ENCODE data around the gene DDR1.
A peak's percentile ranks its signal among the peaks of the same experiment; 100 is the strongest.

DDR1 gene

DNA sequence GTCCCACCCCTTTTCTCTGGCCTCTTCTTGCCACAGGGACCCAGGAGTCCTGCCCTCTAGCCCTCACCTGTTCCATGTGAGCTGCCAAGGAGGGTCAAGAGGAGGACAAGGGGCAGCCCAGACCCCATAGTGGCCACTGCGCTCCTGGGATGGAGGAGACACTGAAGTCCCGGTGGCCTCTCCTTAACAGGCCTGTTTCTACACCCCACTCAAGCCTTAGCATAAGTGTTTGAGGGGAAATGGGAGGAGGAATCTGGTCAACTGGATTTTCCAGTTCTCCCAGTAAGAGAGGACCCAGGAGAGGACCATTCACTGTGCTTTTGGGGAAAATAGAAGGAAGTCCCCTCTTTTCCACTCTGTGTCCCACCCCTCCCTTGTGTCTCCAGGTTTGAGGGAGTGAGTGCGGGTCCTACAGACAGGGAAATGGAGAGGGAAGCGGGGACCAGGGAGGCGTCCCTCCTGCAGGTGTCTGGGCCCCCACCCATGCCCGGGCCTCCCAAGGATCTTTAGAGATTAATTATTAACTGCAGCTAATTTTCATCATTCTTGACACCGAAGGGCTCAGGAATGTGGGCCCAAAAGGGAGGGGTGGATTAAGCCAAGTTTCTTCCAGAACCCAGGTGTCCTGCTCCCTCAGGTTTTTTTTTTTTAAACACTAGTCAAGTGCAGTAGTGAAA, 47.8 kb downstream of the DDR1 start, which contains the start of gene SFTA2:
SFTA2 (minus strand) TSS at position 202 of the 677 bp plus-strand sequence; CDS start at position 128, 74 bp downstream.
- no peaks in the 10 kb centered on the region for H3K27me3 Mint-ChIP-seq
- H3K27ac Mint-ChIP-seq, result no peak within 1 kb of the TSS
- H3K9me3 Mint-ChIP-seq, result no peaks in the 10 kb centered on the region
- peaks cover 7% of the 10 kb centered on the region for H3K4me1 Mint-ChIP-seq
- no peak within 1 kb of the TSS for H3K4me3 Mint-ChIP-seq
- H3K36me3 Mint-ChIP-seq, result peaks cover 10% of the 10 kb centered on the region

DNA sequence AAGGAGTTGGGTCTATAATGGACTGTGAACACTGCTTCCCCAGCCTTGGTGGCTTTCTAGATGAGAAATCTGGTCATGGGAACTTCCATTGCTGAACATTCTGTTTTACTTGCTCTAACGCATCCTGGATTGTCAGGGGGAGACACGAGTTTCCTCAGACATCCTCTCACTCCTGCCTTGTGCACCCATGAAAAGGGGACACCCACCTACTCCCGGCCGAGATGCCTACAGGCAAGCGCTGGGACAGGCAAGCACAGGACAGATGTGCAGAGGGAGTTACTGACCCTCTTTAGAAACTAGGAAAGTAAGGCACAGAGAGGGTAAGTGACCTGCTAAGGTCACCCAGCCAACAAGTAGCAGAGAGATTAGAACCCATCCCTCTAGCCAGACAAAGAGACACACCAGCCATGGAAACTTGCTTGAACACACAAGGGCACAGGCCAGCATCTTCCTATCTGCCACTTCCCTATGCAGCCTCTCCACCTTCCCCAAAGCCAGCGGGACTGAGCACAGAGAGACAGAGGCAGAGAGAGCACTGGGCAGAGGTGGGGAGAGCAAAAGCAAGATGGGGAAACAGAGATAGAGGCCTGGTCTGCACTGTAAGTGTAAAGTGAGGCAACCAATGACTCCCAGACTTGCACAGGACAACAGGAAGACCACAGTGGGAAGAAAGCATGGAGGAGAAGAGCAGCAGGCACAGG, 48.5 kb downstream of the DDR1 start:
- Mint-ChIP-seq H3K27me3 (no peaks in the 10 kb centered on the region), H3K9me3 (no peaks in the 10 kb centered on the region), H3K36me3 (peaks cover 8% of the 10 kb centered on the region), H3K27ac (no peak overlapping the region), H3K4me3 (no peak overlapping the region), H3K4me1 (peaks cover 7% of the 10 kb centered on the region)

GRCh38 chr6:30935018-30935417, 50.7 kb downstream of the DDR1 start:
- Mint-ChIP-seq H3K27me3 (peaks cover 9% of the 10 kb centered on the region), H3K4me3 (no peak overlapping the region), H3K9me3 (no peaks in the 10 kb centered on the region), H3K27ac (peak overlapping the region; percentile 18), H3K4me1 (peaks cover 7% of the 10 kb centered on the region), H3K36me3 (no peaks in the 10 kb centered on the region)

GRCh38 chr6:30937265-30937664, 52.9 kb downstream of the DDR1 start:
- H3K4me3 Mint-ChIP-seq, result no peak overlapping the region
- no peak overlapping the region for H3K27ac Mint-ChIP-seq
- H3K36me3 Mint-ChIP-seq, result no peaks in the 10 kb centered on the region
- H3K9me3 Mint-ChIP-seq, result no peaks in the 10 kb centered on the region
- peaks cover 7% of the 10 kb centered on the region for H3K4me1 Mint-ChIP-seq
- peaks cover 15% of the 10 kb centered on the region for H3K27me3 Mint-ChIP-seq

DNA sequence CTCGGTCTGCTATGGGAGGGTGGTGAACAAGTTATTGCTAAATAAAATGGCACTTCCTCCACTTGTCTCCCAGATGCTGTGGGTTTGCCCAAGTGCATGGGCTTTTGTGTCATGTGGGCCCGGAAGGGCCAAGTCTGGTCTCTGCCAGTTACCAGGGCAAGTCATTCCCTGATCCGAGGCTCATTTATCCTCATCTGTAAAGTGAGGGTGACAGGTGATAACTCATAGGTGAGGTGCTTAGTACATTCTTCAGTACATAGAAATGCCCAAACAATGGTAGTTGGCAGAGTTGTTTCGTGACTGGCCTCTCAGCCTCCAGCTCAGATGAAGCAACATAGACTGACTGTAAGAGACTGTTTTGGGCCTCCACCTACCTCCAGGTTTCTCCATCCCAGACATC, 54.4 kb downstream of the DDR1 start:
- H3K4me1 Mint-ChIP-seq, result peaks cover 7% of the 10 kb centered on the region
- no peaks in the 10 kb centered on the region for H3K36me3 Mint-ChIP-seq
- H3K9me3 Mint-ChIP-seq, result no peaks in the 10 kb centered on the region
- peaks cover 25% of the 10 kb centered on the region for H3K27me3 Mint-ChIP-seq
- no peak overlapping the region for H3K27ac Mint-ChIP-seq
- no peak overlapping the region for H3K4me3 Mint-ChIP-seq

DNA sequence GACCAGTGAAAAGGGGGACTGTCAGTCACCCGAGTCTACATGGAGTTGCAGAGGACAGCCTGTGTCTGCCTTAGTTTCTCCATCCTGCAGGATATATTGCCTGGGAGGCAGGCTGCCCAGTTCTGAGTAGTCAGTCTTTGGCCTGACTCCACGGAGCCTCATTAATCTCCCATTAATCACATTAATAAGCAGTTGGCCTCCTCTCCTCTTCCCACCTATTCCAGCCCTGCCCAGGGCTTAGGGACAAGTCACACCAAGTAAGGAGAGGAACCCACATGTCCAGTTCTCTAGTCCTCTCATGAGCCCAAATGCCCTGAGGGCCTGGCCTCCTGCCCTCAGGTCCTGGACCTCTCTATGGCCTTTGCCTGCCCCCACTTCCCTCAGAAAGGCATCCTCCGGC, 55.2 kb downstream of the DDR1 start:
- H3K4me1 Mint-ChIP-seq, result peaks cover 7% of the 10 kb centered on the region
- no peaks in the 10 kb centered on the region for H3K9me3 Mint-ChIP-seq
- H3K36me3 Mint-ChIP-seq, result no peaks in the 10 kb centered on the region
- H3K4me3 Mint-ChIP-seq, result no peak overlapping the region
- H3K27ac Mint-ChIP-seq, result no peak overlapping the region
- H3K27me3 Mint-ChIP-seq, result peaks cover 27% of the 10 kb centered on the region

DNA sequence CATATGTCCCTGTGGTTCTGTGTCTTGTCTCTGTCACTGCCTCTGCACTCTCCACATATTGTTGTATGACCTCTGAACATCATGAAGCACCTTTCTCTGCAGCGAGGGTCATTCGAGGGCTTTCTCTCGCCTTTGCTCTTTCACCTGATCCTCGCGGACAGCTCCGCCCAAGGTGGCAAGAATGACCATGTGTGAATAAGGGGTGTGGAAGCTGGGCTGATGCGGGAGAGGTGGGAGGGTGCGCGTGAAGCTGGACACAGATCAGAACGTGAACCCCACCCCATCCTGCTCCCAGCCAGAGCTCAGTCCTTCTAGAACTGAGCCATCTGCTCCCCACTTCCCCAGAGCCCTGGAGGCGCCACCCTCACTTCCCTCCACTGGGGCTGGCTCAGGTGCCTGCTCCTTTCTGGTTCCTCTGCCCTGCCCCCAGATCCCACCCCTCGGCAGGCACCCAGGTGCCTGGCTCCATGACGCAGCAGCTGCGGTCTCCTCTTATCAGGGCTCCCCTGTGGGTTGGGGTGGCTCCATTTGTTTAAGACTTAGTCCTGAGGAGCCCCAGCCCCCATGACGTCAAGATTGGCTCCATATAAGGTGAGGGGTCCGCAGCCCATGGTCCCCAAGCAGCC, 56.2 kb downstream of the DDR1 start, which contains the start of gene MUCL3:
MUCL3 (plus strand) TSS at position 613 of the 626 bp plus-strand sequence. CDS start 27 bp downstream, outside the sequence.
- Mint-ChIP-seq H3K27ac (no peak within 1 kb of the TSS), H3K9me3 (no peaks in the 10 kb centered on the region), H3K4me1 (no peaks in the 10 kb centered on the region), H3K36me3 (no peaks in the 10 kb centered on the region), H3K27me3 (peaks cover 32% of the 10 kb centered on the region), H3K4me3 (no peak within 1 kb of the TSS)

GRCh38 chr6:30942338-30943060, 58.2 kb downstream of the DDR1 start:
- no peaks in the 10 kb centered on the region for H3K9me3 Mint-ChIP-seq
- H3K4me1 Mint-ChIP-seq, result no peaks in the 10 kb centered on the region
- no peaks in the 10 kb centered on the region for H3K36me3 Mint-ChIP-seq
- H3K27me3 Mint-ChIP-seq, result peaks cover 32% of the 10 kb centered on the region
- H3K4me3 Mint-ChIP-seq, result no peak overlapping the region
- H3K27ac Mint-ChIP-seq, result peak overlapping the region; percentile 35

- H3K9me3 Mint-ChIP-seq, result no peaks in the 10 kb centered on the region
- peaks cover 32% of the 10 kb centered on the region for H3K27me3 Mint-ChIP-seq
- no peaks in the 10 kb centered on the region for H3K4me1 Mint-ChIP-seq
- no peak overlapping the region for H3K4me3 Mint-ChIP-seq
- no peak overlapping the region for H3K27ac Mint-ChIP-seq
- H3K36me3 Mint-ChIP-seq, result peaks cover 1% of the 10 kb centered on the region
Observed at GRCh38 chr6:30944051-30944450, 59.7 kb downstream of the DDR1 start.

GRCh38 chr6:30945281-30945680, 61.0 kb downstream of the DDR1 start:
- no peaks in the 10 kb centered on the region for H3K4me1 Mint-ChIP-seq
- peaks cover 1% of the 10 kb centered on the region for H3K36me3 Mint-ChIP-seq
- peaks cover 28% of the 10 kb centered on the region for H3K27me3 Mint-ChIP-seq
- no peak overlapping the region for H3K27ac Mint-ChIP-seq
- H3K4me3 Mint-ChIP-seq, result no peak overlapping the region
- H3K9me3 Mint-ChIP-seq, result no peaks in the 10 kb centered on the region

GRCh38 chr6:30947231-30947630, 62.9 kb downstream of the DDR1 start:
- H3K27ac Mint-ChIP-seq, result no peak overlapping the region
- no peaks in the 10 kb centered on the region for H3K4me1 Mint-ChIP-seq
- H3K9me3 Mint-ChIP-seq, result no peaks in the 10 kb centered on the region
- H3K27me3 Mint-ChIP-seq, result peaks cover 22% of the 10 kb centered on the region
- H3K4me3 Mint-ChIP-seq, result no peak overlapping the region
- peaks cover 1% of the 10 kb centered on the region for H3K36me3 Mint-ChIP-seq

- H3K4me3 Mint-ChIP-seq, result no peak overlapping the region
- H3K27ac Mint-ChIP-seq, result no peak overlapping the region
- H3K27me3 Mint-ChIP-seq, result peaks cover 14% of the 10 kb centered on the region
- peaks cover 1% of the 10 kb centered on the region for H3K36me3 Mint-ChIP-seq
- H3K4me1 Mint-ChIP-seq, result no peaks in the 10 kb centered on the region
- no peaks in the 10 kb centered on the region for H3K9me3 Mint-ChIP-seq
Observed at GRCh38 chr6:30948811-30949210, 64.5 kb downstream of the DDR1 start.

Measured in activated naive CD4-positive, alpha-beta T cell treated with anti-CD3 and anti-CD28 coated beads, Interleukin-2, amount 50 U/mL, for 24 hours (primary cell).